Measurements from ENCODE around the gene TCF25. TPM values are rescaled to one million over a fixed set of nuclear protein-coding genes. Genes with fewer than 3 reads are reported as not detected.
A peak's percentile ranks its signal among the peaks of the same experiment; 100 is the strongest.
"Not testable (repeated sequence)": the region's sequence is repeated elsewhere in the genome, so short reads cannot be mapped to it uniquely, and the experiment has no call there.

TCF25 gene
- total RNA-seq, 2 donors from 2014 or later: 181 to 195 TPM

- peaks cover 9% of the 10 kb centered on the region for H3K27me3 Mint-ChIP-seq
- no peaks in the 10 kb centered on the region for H3K9me3 Mint-ChIP-seq
- no peak for ATAC-seq (replicated peaks)
- H3K27ac Mint-ChIP-seq: no peak overlapping the region
- peaks cover 8% of the 10 kb centered on the region for H3K4me1 Mint-ChIP-seq
- H3K36me3 Mint-ChIP-seq (ENCODE audit: low read depth): no peaks in the 10 kb centered on the region
- H3K4me3 Mint-ChIP-seq: no peak overlapping the region
These were observed 50.4 kb downstream of the TCF25 start for GRCh38 chr16:89923640-89924296.

- Mint-ChIP-seq H3K36me3 (ENCODE audit: low read depth) (no peaks in the 10 kb centered on the region), H3K9me3 (no peaks in the 10 kb centered on the region), H3K4me3 (no peak overlapping the region), H3K27me3 (peaks cover 8% of the 10 kb centered on the region), H3K4me1 (peaks cover 8% of the 10 kb centered on the region), H3K27ac (no peak overlapping the region)
- no peak for ATAC-seq (replicated peaks)
These were observed 51.0 kb downstream of the TCF25 start for GRCh38 chr16:89924297-89924924.

DNA sequence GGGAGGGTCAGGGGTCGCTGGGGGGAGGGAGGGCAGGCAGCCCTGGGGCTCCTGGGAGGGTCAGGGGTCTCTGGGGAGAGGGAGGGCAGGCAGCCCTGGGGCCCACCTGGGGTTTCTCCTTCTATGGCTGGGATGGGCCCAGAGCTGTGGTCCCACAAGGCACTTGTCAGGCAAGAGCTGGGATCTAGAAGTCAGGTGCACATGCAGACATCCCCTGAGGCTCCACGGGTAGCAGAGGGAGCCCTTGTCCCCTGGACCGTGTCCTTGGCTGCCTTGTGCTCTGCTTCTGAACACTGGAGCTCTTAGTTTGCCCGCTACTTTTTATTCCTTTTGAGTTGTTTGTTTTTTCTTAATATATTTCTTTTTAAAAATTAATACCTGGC, 51.5 kb downstream of the TCF25 start:
- ATAC-seq (replicated peaks): no peak
- peaks cover 3% of the 10 kb centered on the region for H3K4me1 Mint-ChIP-seq
- peak overlapping the region; percentile 17 for H3K4me3 Mint-ChIP-seq
- H3K27ac Mint-ChIP-seq: no peak overlapping the region
- peaks cover 3% of the 10 kb centered on the region for H3K27me3 Mint-ChIP-seq
- no peaks in the 10 kb centered on the region for H3K9me3 Mint-ChIP-seq
- H3K36me3 Mint-ChIP-seq (ENCODE audit: low read depth): no peaks in the 10 kb centered on the region

DNA sequence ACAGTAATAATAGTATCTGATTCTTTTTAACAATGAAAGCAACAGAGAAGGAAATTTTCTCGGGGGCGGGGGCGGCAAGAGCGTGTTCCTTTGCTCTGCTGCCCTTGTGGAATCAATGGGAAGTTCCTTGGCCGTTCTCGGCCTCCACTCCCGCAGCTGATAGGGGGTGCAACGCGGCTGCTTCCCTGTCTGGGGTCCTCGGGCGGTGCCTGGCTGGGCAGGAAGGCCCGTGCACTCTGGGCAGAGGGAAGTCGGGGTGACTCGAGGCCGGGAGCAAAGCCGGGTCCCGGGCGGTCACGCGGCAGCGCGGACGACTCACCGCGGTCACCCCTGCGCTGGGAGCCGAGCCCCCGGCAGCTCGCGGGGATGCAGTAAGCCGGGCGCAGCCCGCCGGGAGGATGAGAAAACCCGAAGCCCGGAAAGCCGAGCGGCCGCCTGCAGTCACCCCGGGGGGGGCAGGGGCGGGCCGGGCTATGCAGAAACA, 52.2 kb downstream of the TCF25 start:
- Mint-ChIP-seq H3K27ac (no peak overlapping the region), H3K4me3 (peak overlapping the region; percentile 17)
- ATAC-seq (replicated peaks): no peak

DNA sequence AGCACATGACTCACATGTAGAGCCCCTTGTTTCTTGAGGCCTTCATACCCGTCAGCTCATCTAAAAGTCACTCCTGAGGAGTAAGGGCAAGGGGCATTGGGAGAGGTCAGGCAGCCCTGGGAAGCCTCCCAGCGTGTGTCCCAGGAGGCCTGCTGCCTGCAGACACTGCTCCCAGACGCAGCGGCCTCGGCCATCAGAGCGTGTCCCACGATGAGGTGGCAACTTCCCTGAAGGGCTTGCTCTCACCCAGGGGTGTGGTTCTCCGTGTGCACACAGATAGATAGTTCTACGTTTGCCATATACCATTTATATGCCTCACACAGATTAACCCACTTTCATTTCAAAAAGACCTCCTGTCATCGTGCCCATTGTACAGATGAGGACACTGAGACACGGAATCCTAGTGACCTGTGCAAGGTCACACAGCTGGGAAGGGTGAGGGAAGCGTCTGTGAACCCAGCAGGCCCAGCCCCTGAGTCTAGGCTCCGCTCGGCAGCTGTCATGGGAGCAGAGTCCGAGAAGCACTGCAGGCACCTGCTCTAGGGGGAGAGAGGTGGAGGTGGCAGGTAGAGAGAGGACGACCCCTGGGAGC, 58.0 kb downstream of the TCF25 start:
- H3K36me3 Mint-ChIP-seq (ENCODE audit: low read depth): no peaks in the 10 kb centered on the region
- no peak overlapping the region for H3K4me3 Mint-ChIP-seq
- no peak for ATAC-seq (replicated peaks)
- H3K9me3 Mint-ChIP-seq: no peaks in the 10 kb centered on the region
- H3K4me1 Mint-ChIP-seq: no peaks in the 10 kb centered on the region
- no peaks in the 10 kb centered on the region for H3K27me3 Mint-ChIP-seq
- H3K27ac Mint-ChIP-seq: no peak overlapping the region

More for the DNA sequence above, 52.2 kb downstream of the TCF25 start:
- H3K4me1 Mint-ChIP-seq: no peaks in the 10 kb centered on the region
- H3K9me3 Mint-ChIP-seq: no peaks in the 10 kb centered on the region
- H3K36me3 Mint-ChIP-seq (ENCODE audit: low read depth): no peaks in the 10 kb centered on the region
- no peaks in the 10 kb centered on the region for H3K27me3 Mint-ChIP-seq

GRCh38 chr16:89931964-89932363, 58.6 kb downstream of the TCF25 start:
- no peak for ATAC-seq (replicated peaks)
- Mint-ChIP-seq H3K27ac (no peak overlapping the region), H3K4me1 (no peaks in the 10 kb centered on the region)

GRCh38 chr16:89934019-89934418, 60.6 kb downstream of the TCF25 start:
- not testable (repeated sequence) for H3K36me3 Mint-ChIP-seq (ENCODE audit: low read depth); H3K27me3 Mint-ChIP-seq; H3K4me1 Mint-ChIP-seq; H3K4me3 Mint-ChIP-seq; H3K9me3 Mint-ChIP-seq; ATAC-seq (replicated peaks); H3K27ac Mint-ChIP-seq

More at GRCh38 chr16:89931964-89932363, 58.6 kb downstream of the TCF25 start:
- H3K36me3 Mint-ChIP-seq (ENCODE audit: low read depth): no peaks in the 10 kb centered on the region
- no peak overlapping the region for H3K4me3 Mint-ChIP-seq
- no peaks in the 10 kb centered on the region for H3K9me3 Mint-ChIP-seq
- H3K27me3 Mint-ChIP-seq: no peaks in the 10 kb centered on the region

- Mint-ChIP-seq H3K27me3 (no peaks in the 10 kb centered on the region), H3K4me3 (no peak overlapping the region), H3K36me3 (ENCODE audit: low read depth) (no peaks in the 10 kb centered on the region), H3K4me1 (no peaks in the 10 kb centered on the region), H3K9me3 (no peaks in the 10 kb centered on the region), H3K27ac (no peak overlapping the region)
- ATAC-seq (replicated peaks): no peak
These were observed 61.5 kb downstream of the TCF25 start for GRCh38 chr16:89934611-89935553.

DNA sequence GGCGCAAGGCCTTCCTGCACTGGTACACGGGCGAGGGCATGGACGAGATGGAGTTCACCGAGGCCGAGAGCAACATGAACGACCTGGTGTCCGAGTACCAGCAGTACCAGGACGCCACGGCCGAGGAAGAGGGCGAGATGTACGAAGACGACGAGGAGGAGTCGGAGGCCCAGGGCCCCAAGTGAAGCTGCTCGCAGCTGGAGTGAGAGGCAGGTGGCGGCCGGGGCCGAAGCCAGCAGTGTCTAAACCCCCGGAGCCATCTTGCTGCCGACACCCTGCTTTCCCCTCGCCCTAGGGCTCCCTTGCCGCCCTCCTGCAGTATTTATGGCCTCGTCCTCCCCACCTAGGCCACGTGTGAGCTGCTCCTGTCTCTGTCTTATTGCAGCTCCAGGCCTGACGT, 62.2 kb downstream of the TCF25 start:
- H3K27ac Mint-ChIP-seq; ATAC-seq (replicated peaks): not testable (repeated sequence)

GRCh38 chr16:89936034-89936433, 62.6 kb downstream of the TCF25 start:
- Mint-ChIP-seq H3K27me3 (no peaks in the 10 kb centered on the region), H3K4me1 (no peaks in the 10 kb centered on the region), H3K27ac (no peak overlapping the region), H3K4me3 (no peak overlapping the region), H3K36me3 (ENCODE audit: low read depth) (no peaks in the 10 kb centered on the region), H3K9me3 (no peaks in the 10 kb centered on the region)
- ATAC-seq (replicated peaks): no peak

More for the DNA sequence above, 62.2 kb downstream of the TCF25 start:
- not testable (repeated sequence) for H3K36me3 Mint-ChIP-seq (ENCODE audit: low read depth); H3K9me3 Mint-ChIP-seq; H3K4me1 Mint-ChIP-seq; H3K27me3 Mint-ChIP-seq; H3K4me3 Mint-ChIP-seq

DNA sequence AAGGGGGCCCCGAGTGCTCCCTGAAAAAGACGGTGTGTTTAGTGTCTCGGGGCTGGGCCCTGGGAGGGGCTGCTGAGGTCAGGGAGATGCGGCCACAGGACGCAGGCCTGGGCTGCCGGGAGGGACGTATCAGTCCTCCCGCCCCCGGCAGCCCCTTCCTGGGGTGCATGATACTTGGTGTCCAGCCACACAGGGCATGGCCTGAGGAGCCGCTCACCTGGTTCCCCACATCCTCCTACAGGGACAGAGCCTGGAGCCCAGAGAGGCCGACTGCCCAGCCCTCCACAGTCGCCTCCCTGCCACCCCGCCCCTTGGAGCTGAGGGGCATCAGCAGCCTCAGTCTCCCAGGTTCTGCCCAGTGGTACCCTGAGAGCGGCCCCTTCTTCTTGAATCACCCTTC, 63.1 kb downstream of the TCF25 start:
- Mint-ChIP-seq H3K4me1 (no peaks in the 10 kb centered on the region), H3K4me3 (no peak overlapping the region), H3K9me3 (no peaks in the 10 kb centered on the region), H3K27ac (no peak overlapping the region), H3K36me3 (ENCODE audit: low read depth) (no peaks in the 10 kb centered on the region), H3K27me3 (no peaks in the 10 kb centered on the region)
- no peak for ATAC-seq (replicated peaks)

GRCh38 chr16:89936981-89937380, 63.6 kb downstream of the TCF25 start:
- Mint-ChIP-seq H3K9me3 (no peaks in the 10 kb centered on the region), H3K4me3 (no peak overlapping the region), H3K4me1 (no peaks in the 10 kb centered on the region), H3K27ac (no peak overlapping the region), H3K27me3 (no peaks in the 10 kb centered on the region), H3K36me3 (ENCODE audit: low read depth) (no peaks in the 10 kb centered on the region)
- no peak for ATAC-seq (replicated peaks)

DNA sequence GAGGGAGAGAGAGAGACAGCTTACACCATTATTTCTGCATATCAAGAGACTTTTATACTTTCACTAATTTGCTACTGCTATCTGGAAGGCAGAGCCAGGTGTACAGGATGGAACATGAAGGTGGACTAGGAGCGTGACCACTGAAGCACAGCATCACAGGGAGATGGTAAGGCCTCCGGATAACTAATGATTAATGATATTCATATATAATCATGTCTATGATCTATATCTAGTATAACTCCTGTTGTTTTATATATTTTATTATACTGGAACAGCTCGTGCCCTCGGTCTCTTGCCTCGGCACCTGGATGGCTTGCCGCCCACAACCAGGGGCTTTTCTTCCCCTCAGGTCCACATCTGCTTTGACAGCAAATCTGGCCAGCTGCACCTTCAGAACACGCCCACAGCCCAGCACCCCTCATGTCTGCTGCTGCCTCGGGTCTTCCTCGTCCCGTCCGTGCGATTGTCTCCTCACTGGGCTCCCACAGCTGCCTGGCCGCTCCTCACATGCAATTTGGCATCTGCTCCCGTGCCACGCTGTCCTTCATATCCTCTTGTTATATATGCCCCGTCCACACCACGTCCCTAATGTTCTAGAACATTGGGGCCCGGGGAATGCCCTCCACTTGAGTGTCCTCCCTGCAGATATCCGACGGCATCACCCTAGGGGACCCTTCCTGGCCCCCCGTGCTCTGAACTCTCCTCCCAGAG, 64.9 kb downstream of the TCF25 start:
- H3K36me3 Mint-ChIP-seq (ENCODE audit: low read depth): no peaks in the 10 kb centered on the region
- ATAC-seq (replicated peaks): no peak
- H3K4me1 Mint-ChIP-seq: no peaks in the 10 kb centered on the region

GRCh38 chr16:89944773-89945172, 71.4 kb downstream of the TCF25 start:
- ATAC-seq (replicated peaks): no peak
- peaks cover 16% of the 10 kb centered on the region for H3K27me3 Mint-ChIP-seq
- H3K36me3 Mint-ChIP-seq (ENCODE audit: low read depth): no peaks in the 10 kb centered on the region

More for the DNA sequence above, 64.9 kb downstream of the TCF25 start:
- H3K4me3 Mint-ChIP-seq: no peak overlapping the region
- no peaks in the 10 kb centered on the region for H3K27me3 Mint-ChIP-seq
- H3K9me3 Mint-ChIP-seq: no peaks in the 10 kb centered on the region
- H3K27ac Mint-ChIP-seq: no peak overlapping the region

More at GRCh38 chr16:89944773-89945172, 71.4 kb downstream of the TCF25 start:
- H3K4me1 Mint-ChIP-seq: peaks cover 3% of the 10 kb centered on the region
- H3K27ac Mint-ChIP-seq: no peak overlapping the region
- no peak overlapping the region for H3K4me3 Mint-ChIP-seq
- no peaks in the 10 kb centered on the region for H3K9me3 Mint-ChIP-seq
